Ishikawa (cell line): ENCODE measurements around the gene CPA3.

Experiments
- CEBPB ChIP-seq: IDR thresholded peaks from 2 replicates; pipeline ENCODE4 v1.6.1; 2012
- CREB1 ChIP-seq: IDR thresholded peaks from 2 replicates; pipeline ENCODE4 v1.6.1; 2012; ENCODE audit warnings: low read depth
- EGR1 ChIP-seq: IDR thresholded peaks from 2 replicates; pipeline ENCODE4 v1.6.1; 2012
- EP300 ChIP-seq: IDR thresholded peaks from 2 replicates; pipeline ENCODE4 v1.6.1; 2012; ENCODE audit warnings: borderline replicate concordance
- FOXM1 ChIP-seq: IDR thresholded peaks from 2 replicates; pipeline ENCODE4 v1.6.1; 2012; ENCODE audit warnings: low read depth, borderline replicate concordance
- MAX ChIP-seq: IDR thresholded peaks from 2 replicates; pipeline ENCODE4 v1.6.1; 2012
- NFIC ChIP-seq: IDR thresholded peaks from 2 replicates; pipeline ENCODE4 v1.6.1; 2012
- RAD21 ChIP-seq: IDR thresholded peaks from 2 replicates; pipeline ENCODE4 v1.6.1; 2012; ENCODE audit warnings: low read depth
- TAF1 ChIP-seq: IDR thresholded peaks from 2 replicates; pipeline ENCODE4 v1.6.1; 2012; ENCODE audit warnings: low read depth, mild to moderate bottlenecking
- TCF12 ChIP-seq: IDR thresholded peaks from 2 replicates; pipeline ENCODE4 v1.6.1; 2012; ENCODE audit warnings: low read depth
- TEAD4 ChIP-seq: IDR thresholded peaks from 2 replicates; pipeline ENCODE4 v1.6.1; 2012
- YY1 ChIP-seq: IDR thresholded peaks from 2 replicates; pipeline ENCODE4 v1.6.1; 2012; ENCODE audit warnings: low read depth
- ZBTB7A ChIP-seq: IDR thresholded peaks from 2 replicates; pipeline ENCODE4 v1.6.1; 2012; ENCODE audit warnings: low read depth
- TF ChIP-seq, protein P1 (sequence below): IDR thresholded peaks from 2 replicates; pipeline ENCODE4 v1.6.1; 2012
- TF ChIP-seq, protein P2 (sequence below): IDR thresholded peaks from 2 replicates; pipeline ENCODE4 v1.6.1; 2012; ENCODE audit warnings: low read depth, mild to moderate bottlenecking

The CPA3 gene

GRCh38 chr3:148816981-148817525, 48.0 kb upstream of the CPA3 start:
- no peak for TF ChIP-seq TAF1
- TF ChIP-seq, protein P1, sequence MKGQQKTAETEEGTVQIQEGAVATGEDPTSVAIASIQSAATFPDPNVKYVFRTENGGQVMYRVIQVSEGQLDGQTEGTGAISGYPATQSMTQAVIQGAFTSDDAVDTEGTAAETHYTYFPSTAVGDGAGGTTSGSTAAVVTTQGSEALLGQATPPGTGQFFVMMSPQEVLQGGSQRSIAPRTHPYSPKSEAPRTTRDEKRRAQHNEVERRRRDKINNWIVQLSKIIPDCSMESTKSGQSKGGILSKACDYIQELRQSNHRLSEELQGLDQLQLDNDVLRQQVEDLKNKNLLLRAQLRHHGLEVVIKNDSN, result no peak
- no peak for TF ChIP-seq CEBPB
- TF ChIP-seq, protein P2, sequence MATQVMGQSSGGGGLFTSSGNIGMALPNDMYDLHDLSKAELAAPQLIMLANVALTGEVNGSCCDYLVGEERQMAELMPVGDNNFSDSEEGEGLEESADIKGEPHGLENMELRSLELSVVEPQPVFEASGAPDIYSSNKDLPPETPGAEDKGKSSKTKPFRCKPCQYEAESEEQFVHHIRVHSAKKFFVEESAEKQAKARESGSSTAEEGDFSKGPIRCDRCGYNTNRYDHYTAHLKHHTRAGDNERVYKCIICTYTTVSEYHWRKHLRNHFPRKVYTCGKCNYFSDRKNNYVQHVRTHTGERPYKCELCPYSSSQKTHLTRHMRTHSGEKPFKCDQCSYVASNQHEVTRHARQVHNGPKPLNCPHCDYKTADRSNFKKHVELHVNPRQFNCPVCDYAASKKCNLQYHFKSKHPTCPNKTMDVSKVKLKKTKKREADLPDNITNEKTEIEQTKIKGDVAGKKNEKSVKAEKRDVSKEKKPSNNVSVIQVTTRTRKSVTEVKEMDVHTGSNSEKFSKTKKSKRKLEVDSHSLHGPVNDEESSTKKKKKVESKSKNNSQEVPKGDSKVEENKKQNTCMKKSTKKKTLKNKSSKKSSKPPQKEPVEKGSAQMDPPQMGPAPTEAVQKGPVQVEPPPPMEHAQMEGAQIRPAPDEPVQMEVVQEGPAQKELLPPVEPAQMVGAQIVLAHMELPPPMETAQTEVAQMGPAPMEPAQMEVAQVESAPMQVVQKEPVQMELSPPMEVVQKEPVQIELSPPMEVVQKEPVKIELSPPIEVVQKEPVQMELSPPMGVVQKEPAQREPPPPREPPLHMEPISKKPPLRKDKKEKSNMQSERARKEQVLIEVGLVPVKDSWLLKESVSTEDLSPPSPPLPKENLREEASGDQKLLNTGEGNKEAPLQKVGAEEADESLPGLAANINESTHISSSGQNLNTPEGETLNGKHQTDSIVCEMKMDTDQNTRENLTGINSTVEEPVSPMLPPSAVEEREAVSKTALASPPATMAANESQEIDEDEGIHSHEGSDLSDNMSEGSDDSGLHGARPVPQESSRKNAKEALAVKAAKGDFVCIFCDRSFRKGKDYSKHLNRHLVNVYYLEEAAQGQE, result no peak
- TF ChIP-seq EP300, result no peak
- no peak for TF ChIP-seq NFIC

GRCh38 chr3:148820361-148821245, 44.5 kb upstream of the CPA3 start:
- TF ChIP-seq, protein P1, result no peak
- TF ChIP-seq EP300 (no peak), CEBPB (no peak), YY1 (no peak), MAX (no peak), EGR1 (no peak), TEAD4 (no peak)
- TF ChIP-seq, protein P2, result no peak

DNA sequence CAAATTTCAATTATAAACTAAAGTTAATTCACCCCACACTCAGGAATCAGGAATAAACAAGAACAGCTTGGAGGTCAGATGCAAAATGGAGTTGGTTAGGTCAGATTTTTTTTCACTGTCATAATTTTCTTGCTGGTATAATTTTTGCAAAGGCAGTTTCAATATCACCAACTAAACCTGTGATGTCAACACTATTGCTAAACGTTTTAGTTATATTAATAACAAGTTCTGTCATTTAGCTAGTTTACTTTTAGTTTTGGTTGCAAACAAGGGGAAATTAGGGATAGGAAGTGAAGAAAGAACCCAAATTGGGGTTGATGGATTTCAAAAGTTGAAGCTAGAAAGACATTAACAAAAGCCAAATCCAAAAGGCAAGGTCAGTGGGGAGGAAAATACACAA, 42.1 kb upstream of the CPA3 start:
- TF ChIP-seq RAD21 (no peak), MAX (no peak), YY1 (no peak), ZBTB7A (no peak), CREB1 (no peak), CEBPB (no peak), EP300 (no peak), FOXM1 (no peak), TAF1 (no peak), EGR1 (no peak), TCF12 (no peak), TEAD4 (no peak), NFIC (no peak)
- TF ChIP-seq, protein P1, result no peak
- TF ChIP-seq, protein P2, result no peak

GRCh38 chr3:148825476-148825875, 39.6 kb upstream of the CPA3 start:
- no peak for TF ChIP-seq RAD21
